NCI-H2227 (cell line): Measurements from ENCODE around the gene FMN1.

Source experiments
- DNase-seq: peaks from one replicate; lab custom pipeline; 2025; ENCODE audit not compliant: unreplicated experiment; lab: John Stamatoyannopoulos, UW

Gene FMN1

DNA sequence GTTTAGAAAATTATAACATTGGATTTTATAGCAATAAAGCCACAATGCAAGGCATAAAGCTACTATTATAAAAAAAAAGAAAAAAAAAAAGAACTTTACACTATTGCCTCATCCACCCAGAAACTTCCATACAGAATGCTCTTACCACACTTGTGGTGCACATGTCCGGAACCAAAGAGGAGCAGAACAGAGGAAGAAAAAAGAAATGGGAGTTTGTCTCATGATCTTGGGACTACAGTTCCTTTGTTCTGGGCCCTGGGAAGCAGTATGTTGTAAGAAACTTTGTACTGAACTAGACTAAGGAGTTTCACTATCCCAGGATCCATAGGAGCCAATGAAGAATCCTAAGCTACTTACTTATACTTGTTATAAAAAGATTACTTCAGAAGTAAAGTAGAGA is 36.1 kb downstream of the FMN1 start:
- DNase-seq, result no peak

DNA sequence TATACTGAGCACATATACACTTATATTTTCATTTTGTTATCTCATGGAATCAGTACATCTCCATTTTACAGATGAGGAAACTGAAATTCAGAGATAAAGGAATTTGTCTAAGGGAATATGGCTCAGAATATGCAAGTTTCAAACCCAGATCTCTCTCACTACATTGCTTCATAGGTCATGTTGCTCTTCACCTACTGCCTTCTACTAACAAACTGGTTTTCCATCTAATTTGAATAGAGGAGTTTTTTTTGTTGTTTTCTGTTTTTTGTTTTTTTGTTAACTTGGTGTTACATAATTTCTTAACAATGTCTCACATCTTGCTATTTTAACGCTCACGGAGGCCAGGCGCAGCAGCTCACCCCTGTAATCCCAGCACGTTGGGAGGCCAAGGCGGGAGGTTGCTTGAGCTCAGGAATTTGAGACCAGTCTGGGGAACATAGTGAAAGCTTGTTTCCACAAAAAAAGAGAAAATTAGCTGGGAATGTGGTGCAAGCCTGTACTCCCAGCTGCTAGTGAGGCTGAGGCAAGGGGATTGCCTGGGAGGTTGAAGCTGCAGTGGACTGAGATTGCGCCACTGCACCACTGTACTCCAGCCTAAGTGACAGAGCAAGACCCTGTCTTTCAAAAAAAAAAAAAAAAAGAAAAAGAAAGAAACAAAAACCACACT is 37.0 kb downstream of the FMN1 start:
- DNase-seq, result no peak

DNA sequence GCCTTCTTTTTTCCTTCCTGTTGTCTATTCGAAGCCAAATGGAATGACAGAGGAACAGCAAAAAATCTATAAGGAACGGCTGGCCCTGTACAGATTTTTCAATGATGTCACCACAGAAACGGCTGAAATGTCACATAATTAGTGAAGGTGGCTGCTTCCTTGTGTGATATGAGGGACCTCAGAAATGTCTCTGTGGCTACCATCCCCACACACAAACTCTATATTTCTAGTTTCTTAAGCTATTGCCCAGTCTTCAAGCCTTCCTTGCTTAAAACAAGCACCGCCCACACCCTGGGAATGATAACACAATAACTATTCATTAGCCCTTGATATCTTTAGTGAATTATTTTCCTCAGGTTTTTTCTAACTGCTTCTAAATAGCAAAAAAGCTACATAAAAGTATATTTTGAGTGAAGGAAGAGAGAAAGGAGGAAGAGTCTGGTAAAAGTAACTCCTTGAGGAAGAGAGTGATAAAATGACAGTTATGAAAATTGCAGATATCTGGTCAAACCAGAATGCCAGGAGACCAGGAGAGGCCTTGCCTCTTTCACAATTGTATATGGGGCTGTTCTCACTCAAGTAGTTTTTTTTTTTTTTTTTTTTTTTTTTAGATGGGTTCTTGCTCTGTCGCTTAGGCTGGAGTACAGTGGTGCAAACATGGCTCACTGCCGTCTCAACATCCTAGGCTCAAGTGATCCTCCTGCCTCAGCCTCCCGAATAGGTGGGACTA is 38.7 kb downstream of the FMN1 start:
- DNase-seq, result no peak

DNA sequence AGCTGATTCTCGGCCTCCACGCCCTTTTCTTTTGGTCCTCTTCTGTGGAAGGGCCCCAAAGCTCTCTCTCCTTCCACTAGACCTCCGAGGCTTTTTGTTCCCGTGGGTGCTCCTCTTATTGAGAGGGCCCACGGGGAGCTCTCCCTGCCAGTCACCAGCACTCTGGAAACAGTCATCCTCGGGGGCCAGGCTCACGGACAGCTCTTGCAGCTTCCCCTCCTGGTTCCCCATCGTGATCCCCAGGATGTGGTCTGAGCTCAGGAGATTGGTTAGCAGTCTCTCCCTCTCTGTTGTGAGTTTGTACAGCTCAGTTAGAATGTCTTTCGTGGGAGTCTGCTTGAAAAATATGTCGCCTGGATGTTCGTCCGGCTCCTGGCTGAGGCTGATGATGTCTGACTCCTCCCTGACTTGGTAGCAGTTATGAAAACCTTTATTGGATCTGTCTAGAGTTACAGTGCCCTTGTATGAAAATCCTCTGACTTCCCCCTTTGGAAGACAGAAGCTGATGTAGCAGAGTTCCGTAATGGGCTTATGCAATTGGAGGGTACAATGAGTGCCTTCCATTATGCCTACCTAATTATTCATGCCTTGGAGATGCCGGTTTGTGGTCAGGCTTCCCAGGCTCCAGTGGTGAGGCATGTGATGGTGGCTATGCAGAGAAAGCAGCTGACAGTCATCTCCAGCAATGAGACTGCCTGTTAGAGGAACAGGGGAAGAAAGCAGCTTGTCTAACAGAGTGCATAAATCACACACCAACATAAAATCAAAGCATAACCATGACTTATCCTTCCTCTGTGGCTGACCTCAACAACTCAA is 40.0 kb downstream of the FMN1 start:
- DNase-seq, result no peak

DNA sequence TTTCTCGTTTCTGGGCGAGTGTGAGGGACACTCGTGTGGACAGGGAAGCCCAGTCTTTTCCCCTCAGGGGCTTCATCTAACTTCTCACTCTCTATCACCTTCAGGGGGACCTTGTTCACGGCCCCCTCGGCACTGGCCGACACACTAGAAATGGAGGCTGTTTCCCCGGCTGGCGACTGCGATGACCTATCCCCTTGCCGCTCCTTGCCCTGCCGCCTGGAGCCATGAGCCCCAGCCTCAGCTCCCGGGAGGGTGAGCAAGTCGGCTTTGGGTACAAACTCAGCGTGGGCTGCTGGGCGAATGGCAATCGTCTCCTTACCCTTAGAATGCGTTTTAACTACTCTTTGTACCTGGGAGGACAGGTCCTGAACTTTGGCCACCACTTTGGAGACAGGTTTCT is 41.0 kb downstream of the FMN1 start:
- DNase-seq, result no peak

DNA sequence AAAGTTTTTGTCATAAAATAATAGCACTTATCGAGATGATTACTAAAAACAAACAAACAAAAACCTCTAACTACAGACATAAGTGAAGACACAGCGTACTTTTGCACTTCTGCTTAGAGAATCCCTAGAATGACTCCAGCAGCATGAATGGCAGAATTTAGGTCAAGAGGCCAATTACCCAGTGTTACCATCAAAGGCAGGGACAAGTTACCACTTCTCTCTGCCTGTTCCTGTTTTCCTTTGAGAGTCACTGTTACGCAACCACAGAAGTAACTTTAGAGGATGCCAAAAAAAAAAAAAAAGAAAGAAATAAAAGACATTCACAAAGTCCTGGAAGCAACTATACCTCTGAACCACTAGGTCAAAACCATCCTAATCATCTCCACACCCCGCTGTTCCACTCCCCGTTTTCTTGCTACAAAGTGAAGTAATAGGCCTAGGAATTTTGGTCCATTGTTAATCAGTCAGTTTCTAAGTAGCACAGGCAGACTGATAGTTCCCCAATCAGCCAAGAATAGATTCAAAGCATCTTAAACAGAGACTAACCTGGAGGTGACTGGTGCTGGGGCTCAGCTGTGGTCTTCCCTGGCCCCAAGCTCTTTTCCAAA is 41.9 kb downstream of the FMN1 start:
- DNase-seq, result no peak

DNA sequence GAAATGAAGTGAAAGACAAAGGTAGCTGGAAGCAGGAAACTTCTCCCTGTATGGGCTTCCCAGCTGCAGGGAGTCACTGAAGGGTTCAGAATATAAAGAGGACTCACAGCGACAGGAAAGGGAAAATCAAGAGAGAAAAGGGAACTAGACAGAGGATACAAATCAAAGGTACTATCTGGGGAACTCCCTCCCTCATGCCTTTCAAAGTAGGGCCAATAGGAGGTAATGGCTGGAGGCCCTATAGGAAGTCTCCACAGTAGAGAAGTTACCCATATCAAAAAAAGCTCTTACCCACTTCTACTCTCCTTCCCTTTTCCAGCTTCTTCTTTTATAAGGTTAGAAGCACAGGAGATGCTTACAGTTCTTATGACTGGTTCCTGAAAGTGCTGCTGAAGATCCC is 43.5 kb downstream of the FMN1 start:
- DNase-seq, result no peak

DNA sequence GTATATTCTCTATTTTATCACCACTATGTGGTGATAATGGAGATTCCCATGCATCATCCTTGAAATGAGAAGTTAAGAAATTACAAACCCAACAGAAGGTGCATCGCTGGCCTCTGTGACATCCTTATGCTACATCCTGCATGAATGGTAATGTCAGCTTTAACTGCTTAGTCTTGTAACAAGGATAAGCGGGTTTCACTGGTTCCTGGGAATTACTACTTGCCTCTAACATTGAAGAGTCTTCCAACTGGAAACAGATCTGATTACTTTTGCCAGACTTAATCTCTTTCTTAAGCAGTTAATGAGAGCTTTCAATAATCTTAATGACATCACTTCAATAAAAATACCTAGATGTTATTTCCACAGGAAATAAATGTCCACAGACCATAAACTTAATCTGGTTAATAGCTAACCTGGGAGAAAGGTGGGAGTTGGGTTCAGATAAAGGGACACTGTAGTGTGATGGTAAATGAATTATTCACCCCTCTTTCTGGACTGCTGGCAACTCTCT is 44.0 kb downstream of the FMN1 start:
- DNase-seq, result no peak

DNA sequence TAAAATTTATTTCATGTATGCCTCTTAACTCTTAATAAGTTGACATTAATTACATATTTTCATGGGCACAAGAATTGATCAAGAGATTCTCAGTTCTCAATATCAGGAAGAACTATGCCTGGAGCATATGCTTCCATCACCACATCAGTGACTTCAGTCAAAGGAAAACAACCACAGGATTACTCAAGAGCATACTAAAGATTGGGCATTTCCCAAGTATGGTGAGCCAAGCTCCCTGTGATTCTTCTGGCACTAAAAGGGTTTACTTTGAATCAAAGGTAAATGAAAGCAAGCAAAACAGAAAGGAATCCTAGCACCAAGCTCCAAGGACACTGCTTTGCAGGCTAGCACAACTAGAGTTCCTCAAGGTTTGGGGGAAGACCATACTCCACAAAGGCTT is 44.6 kb downstream of the FMN1 start:
- no peak for DNase-seq

DNA sequence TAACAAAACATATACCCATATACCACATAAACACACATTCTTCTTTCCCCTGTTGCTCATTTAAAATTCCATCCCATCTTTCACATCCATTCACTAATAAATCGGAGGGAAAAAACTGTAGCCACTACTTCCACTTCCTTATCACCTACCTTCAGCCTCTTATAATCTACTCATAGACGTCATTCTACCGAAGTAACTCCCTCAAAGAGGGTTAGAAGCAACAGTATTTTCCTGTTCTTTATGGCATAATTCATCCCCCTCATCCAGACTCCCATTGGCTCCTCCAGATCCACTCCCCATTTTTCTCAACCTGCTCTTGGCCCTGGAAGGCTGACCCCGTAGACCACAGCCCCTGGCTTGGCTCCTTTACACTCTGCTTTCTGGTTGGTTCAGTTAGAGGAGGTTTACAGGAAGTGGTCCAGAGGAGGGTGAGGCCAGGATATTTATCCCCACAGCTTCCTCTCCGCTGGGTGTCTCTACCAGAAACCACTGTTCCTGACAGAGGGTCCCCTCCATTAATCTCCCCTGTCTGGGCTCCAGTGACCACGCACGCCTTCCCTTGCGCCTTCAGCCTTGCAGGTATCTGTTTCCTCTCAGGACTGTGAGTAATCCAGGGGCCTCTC is 46.3 kb downstream of the FMN1 start:
- no peak for DNase-seq

DNA sequence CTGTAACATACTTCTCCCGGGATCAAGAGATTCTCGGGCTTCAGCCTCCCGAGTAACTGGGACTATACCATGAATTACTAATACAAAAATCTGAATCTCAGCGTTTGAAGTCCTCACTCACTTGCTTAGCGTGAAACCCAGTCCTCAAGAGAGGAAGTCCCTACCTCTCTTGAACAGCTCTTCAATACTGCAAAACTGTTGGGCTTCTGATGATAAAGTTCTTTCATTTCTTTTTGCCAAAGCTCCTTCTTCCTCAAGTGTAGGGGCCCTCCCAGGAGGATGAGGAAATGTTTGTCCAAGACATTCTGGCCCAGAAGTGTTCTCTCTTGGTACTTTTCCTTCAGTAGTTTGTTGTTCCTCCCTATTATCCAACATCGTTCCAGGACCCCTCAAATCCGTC is 48.5 kb downstream of the FMN1 start:
- no peak for DNase-seq

DNA sequence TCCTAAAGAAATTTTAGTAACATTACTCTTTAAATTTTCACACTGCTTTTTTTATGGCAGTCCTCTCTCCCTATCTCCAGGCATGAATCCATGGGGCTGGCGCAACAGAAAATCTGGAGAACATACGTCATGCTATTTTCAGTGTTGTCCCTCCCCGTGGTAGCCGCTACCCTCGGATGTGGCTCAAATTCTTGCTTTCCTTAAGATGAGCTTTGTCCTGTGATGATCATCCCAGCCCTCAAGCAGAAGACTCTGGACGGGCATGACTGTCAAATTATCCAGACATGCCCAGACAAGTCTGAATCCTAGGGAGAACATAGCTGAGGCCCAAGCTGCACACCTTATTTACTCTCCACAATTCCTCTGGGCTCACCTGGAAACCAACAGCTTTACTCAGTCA is 49.1 kb downstream of the FMN1 start:
- no peak for DNase-seq

DNA sequence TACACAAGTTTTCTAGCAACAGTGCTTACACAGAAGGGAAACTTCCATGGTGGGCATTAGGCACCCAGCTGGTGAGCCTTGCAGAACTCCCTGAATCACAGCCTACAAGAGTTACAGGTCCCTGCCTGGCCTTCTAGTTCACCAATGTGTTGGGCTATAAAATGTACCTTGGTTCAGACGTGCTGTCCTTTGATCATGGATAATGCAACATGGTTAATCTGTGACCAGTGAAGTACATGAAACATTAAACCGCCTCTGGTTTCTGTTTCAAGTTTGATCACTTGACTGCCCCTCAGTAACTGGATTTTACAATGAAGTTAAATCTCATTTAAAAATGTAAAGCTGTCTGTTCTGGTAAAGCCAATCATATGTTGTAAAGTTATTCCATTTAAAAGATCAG is 51.8 kb downstream of the FMN1 start:
- DNase-seq, result no peak

DNA sequence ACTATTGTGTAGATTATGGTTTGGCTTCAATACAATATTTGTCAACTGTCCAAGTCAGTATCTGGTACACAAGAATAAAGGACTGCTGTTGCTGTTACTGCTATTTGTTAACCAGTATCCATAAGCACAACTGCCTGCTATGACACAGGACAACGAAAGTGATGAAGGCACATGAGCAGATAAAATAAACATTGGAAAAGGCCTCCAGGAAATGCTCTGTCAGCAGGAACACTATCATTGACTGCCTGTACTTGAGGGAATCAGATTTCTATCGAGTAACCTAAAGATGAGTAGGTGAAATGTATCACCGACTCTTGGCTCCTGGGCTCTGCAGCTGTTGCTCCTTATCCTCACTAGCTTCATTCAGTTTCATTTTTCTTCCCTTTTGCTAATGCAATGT is 56.5 kb downstream of the FMN1 start:
- no peak for DNase-seq

DNA sequence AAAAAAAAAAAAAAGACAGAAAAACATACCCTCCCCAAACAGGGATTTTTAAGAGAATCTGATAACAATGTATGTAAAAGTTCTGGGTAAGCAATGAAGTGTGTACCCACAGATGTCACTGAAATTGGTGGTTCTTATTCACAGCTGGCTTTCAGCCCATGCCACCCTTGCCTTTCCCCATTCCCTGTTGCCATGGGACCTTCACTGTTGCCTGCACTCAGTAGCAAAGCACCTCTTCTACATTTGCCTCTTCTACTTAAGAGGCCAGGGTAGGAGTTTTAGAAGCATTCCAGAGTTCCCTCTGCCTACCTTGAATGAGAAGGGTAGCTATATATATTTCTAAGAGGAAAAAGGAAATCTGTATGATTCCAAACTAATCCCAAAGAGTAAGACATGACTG is 57.4 kb downstream of the FMN1 start:
- DNase-seq, result no peak

DNA sequence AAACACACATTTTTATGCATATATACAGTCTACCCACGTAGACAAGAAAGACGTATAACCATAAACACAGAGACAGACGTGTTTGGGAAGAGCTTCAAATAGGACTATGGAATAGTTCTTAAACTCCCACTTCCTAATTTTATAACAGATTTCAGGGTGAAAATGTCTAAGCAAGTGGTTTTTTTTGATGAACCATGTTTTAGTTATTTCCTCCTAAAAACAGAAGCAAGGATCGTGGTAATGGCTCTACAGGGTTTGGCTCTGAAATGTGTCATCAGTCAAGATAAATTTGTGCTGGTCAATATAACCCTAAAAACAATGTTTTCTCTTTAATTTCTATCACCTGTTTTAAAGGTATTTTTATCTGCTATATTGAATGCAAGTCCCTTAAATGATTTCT is 58.2 kb downstream of the FMN1 start:
- no peak for DNase-seq

DNA sequence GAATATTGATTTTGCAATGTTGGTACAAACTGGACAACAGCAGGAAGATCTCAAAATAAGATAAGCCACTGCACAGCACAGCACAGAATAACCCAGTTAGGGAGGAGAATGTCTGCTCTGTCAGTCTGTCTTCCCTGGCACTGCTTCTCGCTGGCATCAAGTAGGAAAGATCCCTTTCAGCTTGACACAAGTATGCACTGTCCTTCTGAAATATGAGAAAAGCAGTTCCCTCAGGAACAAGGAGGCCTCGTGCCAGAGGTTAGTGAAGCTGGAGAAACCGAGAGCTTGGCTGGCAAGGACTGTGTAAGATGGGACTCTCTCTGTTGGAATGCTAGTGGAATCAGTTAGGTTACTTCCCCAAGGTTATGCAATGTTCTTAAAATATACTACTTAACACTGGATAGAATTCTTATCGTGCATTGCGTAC is 59.1 kb downstream of the FMN1 start:
- DNase-seq, result no peak

DNA sequence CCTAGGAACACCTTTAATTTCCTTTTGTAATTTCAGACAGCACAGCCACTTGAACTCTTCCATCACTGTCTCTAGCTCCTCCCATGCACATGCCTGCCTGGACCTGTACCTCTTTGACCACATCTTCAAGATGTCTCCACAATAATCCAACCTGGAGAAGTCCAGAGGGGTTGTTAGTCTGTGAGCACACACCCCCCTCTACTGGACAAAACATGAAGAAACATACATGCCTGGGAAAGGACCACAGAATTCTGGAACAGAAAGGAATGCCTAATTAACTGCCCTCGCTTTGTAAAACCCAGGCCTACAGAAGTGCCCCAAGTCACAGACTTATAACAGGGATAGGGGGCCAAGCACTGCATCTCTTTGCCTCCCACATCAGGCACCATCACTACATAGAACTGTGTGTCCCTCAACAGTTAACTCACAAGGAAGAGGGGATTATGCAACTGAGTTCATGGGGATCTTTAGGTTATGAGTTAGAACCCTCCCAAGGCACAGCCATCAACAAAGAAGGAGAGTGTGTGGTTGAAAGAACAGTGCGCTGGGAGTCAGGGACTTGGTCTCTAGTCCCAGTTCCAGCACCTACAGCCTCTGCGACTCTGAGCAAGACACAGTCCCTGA is 61.7 kb downstream of the FMN1 start:
- peak; percentile 61 for DNase-seq

DNA sequence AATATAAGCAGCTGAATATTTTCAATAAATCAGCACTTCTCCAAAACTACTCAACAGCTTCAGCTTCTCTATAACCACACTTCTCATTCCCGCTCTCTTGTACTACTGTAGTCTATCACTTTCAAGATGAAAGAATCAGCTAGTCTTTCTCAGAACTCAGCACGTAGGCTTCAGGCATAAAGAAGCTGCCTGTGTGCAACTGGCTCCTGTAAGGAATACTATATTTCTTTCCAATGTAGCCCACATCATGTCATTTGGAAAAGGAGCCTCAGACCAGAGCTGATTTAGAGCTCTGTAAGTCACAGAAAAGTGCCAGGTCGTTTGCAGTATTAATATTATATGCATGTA is 62.3 kb downstream of the FMN1 start:
- no peak for DNase-seq

DNA sequence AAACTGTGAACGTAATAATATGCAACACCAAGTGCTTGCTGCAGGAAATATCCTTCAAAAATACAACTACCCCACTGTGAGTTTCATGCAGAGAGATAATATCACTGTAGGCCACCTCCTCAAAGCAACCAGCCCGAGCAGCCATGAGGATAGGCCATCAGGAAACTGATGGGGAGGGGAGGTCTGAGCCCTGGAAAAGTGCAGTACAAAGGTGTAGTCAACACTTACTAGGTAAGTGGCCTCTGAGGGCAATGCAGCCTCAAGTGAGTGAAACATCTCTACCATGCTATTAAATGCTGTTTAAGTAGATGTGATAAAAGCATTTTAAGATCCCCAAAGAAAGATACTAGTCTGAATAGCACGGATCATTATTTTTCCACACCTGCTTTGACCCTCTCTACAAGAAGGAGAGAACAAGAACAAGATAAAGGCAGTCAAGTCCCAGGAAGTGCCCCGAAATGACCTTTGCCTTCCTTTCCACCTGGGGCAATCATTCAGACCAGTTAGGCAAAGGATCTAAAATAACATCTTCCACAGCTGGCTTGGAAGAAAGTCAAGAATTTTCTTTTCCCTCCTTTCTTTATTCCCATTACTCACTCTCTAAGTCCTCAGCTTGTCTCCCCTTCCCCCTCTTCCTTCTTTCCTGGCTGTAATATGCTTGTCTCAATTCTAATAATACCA is 62.8 kb downstream of the FMN1 start:
- peak; percentile 35 for DNase-seq
